Measurements from ENCODE around the gene COL7A1. TPM values are rescaled to one million over a fixed set of nuclear protein-coding genes. Genes with fewer than 3 reads are reported as not detected.

The COL7A1 gene
- total and polyA plus RNA-seq, 2 of the 8 experiments (the other 6 are each of a cell fraction or from before 2014, with no cell fraction given), result 10.7 to 13.9 TPM

- H3K56ac ChIP-seq (replicated peaks; ENCODE audit: insufficient read length, low read depth, low read length), result no peak overlapping the region
- no peak overlapping the region for H2AK5ac ChIP-seq (ENCODE audit: low read depth, low read length)
- no peak overlapping the region for H2BK15ac ChIP-seq (ENCODE audit: low read length)
- ChIA-PET CTCF (ENCODE audit: partially characterized antibody) (interaction anchor here (0.6 to 2.7 kb wide), 3 partner anchors 9 to 28 kb away, joined by 3 to 9 read pairs (median 9); no protein-coding TSS in a partner anchor), POLR2A (ENCODE audit: partially characterized antibody) (no interaction called here)
- H3K4me1 ChIP-seq (replicated peaks in 1 of 4; ENCODE audit: control insufficient read depth in 3 of 4, insufficient read depth in 4 of 4, low read length in 3 of 4), result no peaks in the 10 kb centered on the region
- no peak overlapping the region for H2BK5ac ChIP-seq (ENCODE audit: low read depth, low read length)
- no peak overlapping the region for H3K23ac ChIP-seq (ENCODE audit: insufficient read length)
- H3K4ac ChIP-seq (replicated peaks; ENCODE audit: insufficient read length, low read depth, low read length), result no peak overlapping the region
- no peaks in the 10 kb centered on the region for H3K23me2 ChIP-seq (ENCODE audit: low read depth, low read length)
- H4K8ac ChIP-seq (ENCODE audit: extremely low read depth, insufficient read depth, low read length), result no peak overlapping the region
- peaks cover 2 to 7% (median 5%) of the 10 kb centered on the region in 4 experiments; a peak in 5 of 8 replicates for H3K36me3 ChIP-seq (ENCODE audit: control insufficient read depth in 2 of 4, insufficient read depth in 4 of 4, low read length in 3 of 4)
- DNase-seq (ENCODE audit: low read depth in 1 of 2, low spot score in 2 of 2), result no peak
- no peaks in the 10 kb centered on the region for H3K27me3 ChIP-seq (replicated peaks in 1 of 4; ENCODE audit: control insufficient read depth in 3 of 4, extremely low read depth in 1 of 4, insufficient read depth in 3 of 4, low read length in 3 of 4)
- WGBS, 2 experiments (ENCODE audit: extremely low coverage in 1 of 2, insufficient coverage in 1 of 2, insufficient read length in 1 of 2, insufficient replicate concordance in 2 of 2, low coverage in 1 of 2, low lambda C conversion rate in 2 of 2, missing lambda C conversion rate in 1 of 2), result 100% methylated on average over 6 of the region's 6 CpGs; no CpG with 5 or more reads in 1 of the 2 experiments
- no peak overlapping the region for H3K4me3 ChIP-seq (ENCODE audit: extremely low read depth in 1 of 4, insufficient read depth in 2 of 4, low read depth in 3 of 4, low read length in 4 of 4)
- no peak overlapping the region for H4K91ac ChIP-seq (replicated peaks; ENCODE audit: insufficient read length, low read length)
- no peak overlapping the region for H2BK120ac ChIP-seq (replicated peaks; ENCODE audit: low read depth, low read length)
- no peak overlapping the region for H3K9ac ChIP-seq (replicated peaks in 1 of 4; ENCODE audit: extremely low read depth in 1 of 4, low read depth in 3 of 4, low read length in 3 of 4)
- no peak overlapping the region for H3K4me2 ChIP-seq (ENCODE audit: insufficient read depth in 1 of 2, low read depth in 2 of 2, low read length in 2 of 2)
- H3K18ac ChIP-seq (ENCODE audit: extremely low read depth, low read length), result no peak overlapping the region
- H2BK20ac ChIP-seq (ENCODE audit: low read length), result no peak overlapping the region
- H4K5ac ChIP-seq (ENCODE audit: insufficient read length, low read depth, low read length), result no peak overlapping the region
- TF ChIP-seq SAP30 (IDR thresholded peaks at IDR 0.05; ENCODE audit: insufficient read depth, insufficient replicate concordance, low read length), result no peak
- TF ChIP-seq PHF8 (conservative IDR thresholded peaks at IDR 0.05; ENCODE audit: low read depth, low read length), result no peak
- no peak for TF ChIP-seq POLR2A (IDR thresholded peaks at IDR 0.05; ENCODE audit: control extremely low read depth in 1 of 2, low read depth in 2 of 2, low read length in 2 of 2)
- TF ChIP-seq RNF2 (IDR thresholded peaks at IDR 0.05; ENCODE audit: borderline replicate concordance, low read depth, low read length, missing control alignments, poor library complexity, severe bottlenecking), result no peak
- no peak for TF ChIP-seq CREB1 (IDR thresholded peaks at IDR 0.05)
- no peaks in the 10 kb centered on the region for H3K79me1 ChIP-seq (ENCODE audit: low read depth, low read length)
- no peak overlapping the region for H3K27ac ChIP-seq (ENCODE audit: low read depth, low read length)
- H3K79me2 ChIP-seq (ENCODE audit: control insufficient read depth in 1 of 2, insufficient read depth in 2 of 2, low read length in 2 of 2), result no peaks in the 10 kb centered on the region
- H2BK12ac ChIP-seq (ENCODE audit: low read depth, low read length), result no peak overlapping the region
- no peak overlapping the region for H2AFZ ChIP-seq (ENCODE audit: low read length)
- H3K14ac ChIP-seq (ENCODE audit: insufficient read length), result no peak overlapping the region
- FAIRE-seq, result no peak
- H4K20me1 ChIP-seq (replicated peaks in 1 of 2; ENCODE audit: control insufficient read depth in 1 of 2, insufficient read depth in 2 of 2, low read length in 2 of 2), result peaks cover 2 to 3% of the 10 kb centered on the region in 2 experiments
- no peaks in the 10 kb centered on the region for H3K9me3 ChIP-seq (ENCODE audit: insufficient read depth in 2 of 2, low read depth in 1 of 2, low read length in 1 of 2)
These were observed 73.5 kb downstream of the COL7A1 start for GRCh38 chr3:48521635-48522034.

Data from H1 (cell line).